ENCODE data around the gene C1orf174. TPM values are rescaled to one million over a fixed set of nuclear protein-coding genes. Genes with fewer than 3 reads are reported as not detected.
A peak's percentile ranks its signal among the peaks of the same experiment; 100 is the strongest.

C1orf174 gene
- total RNA-seq, 2 experiments from 2014 or later, result 16.8 to 18.5 TPM

DNA sequence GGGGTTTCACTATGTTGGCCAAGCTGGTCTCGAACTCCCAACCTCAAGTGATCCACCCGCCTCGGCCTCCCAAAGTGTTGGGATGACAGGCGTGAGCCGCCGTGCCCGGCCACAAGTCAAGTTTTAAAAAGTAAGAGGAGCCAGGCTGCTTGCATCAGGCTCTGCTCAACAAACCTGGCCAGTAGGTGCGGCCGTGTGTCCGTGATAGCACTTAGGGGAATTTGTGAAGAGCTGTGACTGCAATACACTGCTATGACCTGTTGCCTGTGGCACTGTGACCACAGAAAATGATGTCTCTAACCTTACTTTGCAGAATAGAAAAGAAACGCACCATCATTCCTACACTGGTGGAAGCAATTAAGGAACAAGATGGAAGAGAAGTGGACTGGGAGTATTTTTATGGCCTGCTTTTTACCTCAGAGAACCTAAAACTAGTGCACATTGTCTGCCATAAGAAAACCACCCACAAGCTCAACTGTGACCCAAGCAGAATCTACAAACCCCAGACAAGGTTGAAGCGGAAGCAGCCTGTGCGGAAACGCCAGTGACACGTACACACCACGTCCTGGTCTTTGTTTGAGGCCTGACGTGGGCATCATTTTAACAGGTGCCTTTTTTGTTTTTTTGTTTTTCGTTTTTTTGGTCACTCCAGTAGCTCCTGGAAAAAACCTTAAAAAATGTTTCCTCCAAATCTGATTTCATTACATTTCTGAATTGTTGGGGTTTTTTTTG, 16.7 kb downstream of the C1orf174 start:
- ChIA-PET POLR2A (no interaction called here), CTCF (no interaction called here)
- H3K27me3 Mint-ChIP-seq, result no peaks in the 10 kb centered on the region
- TF ChIP-seq, protein P1, sequence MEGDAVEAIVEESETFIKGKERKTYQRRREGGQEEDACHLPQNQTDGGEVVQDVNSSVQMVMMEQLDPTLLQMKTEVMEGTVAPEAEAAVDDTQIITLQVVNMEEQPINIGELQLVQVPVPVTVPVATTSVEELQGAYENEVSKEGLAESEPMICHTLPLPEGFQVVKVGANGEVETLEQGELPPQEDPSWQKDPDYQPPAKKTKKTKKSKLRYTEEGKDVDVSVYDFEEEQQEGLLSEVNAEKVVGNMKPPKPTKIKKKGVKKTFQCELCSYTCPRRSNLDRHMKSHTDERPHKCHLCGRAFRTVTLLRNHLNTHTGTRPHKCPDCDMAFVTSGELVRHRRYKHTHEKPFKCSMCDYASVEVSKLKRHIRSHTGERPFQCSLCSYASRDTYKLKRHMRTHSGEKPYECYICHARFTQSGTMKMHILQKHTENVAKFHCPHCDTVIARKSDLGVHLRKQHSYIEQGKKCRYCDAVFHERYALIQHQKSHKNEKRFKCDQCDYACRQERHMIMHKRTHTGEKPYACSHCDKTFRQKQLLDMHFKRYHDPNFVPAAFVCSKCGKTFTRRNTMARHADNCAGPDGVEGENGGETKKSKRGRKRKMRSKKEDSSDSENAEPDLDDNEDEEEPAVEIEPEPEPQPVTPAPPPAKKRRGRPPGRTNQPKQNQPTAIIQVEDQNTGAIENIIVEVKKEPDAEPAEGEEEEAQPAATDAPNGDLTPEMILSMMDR (IDR thresholded peaks at IDR 0.05), result no peak
- DNase-seq, result peak in 3 of 14 experiments; percentile 59 to 75 (median 66)
- H3K4me1 Mint-ChIP-seq (ENCODE audit: low read depth), result peaks cover 5% of the 10 kb centered on the region
- peaks cover 82% of the 10 kb centered on the region for H3K36me3 Mint-ChIP-seq (ENCODE audit: low read depth)
- no peak overlapping the region for H3K4me3 ChIP-seq (ENCODE audit: low read length)
- peak overlapping the region; percentile 43 for H3K27ac Mint-ChIP-seq
- H3K36me3 ChIP-seq (ENCODE audit: insufficient read depth, low read length), result peaks cover 61% of the 10 kb centered on the region
- H3K4me1 ChIP-seq (ENCODE audit: insufficient read depth, low read length), result peaks cover 6% of the 10 kb centered on the region
- H3K27me3 ChIP-seq (ENCODE audit: control insufficient read depth in 1 of 2, insufficient read depth in 2 of 2, low read length in 2 of 2), result no peaks in the 10 kb centered on the region
- peaks cover 5 to 7% of the 10 kb centered on the region in 2 experiments for H3K9me3 ChIP-seq (ENCODE audit: control insufficient read depth in 1 of 2, insufficient read depth in 1 of 2, low read length in 2 of 2)
- ATAC-seq (ENCODE audit: poor library complexity), result peak; percentile 78
- H3K9me3 Mint-ChIP-seq, result no peaks in the 10 kb centered on the region
- no peak overlapping the region for H3K4me3 Mint-ChIP-seq
- H3K27ac ChIP-seq (ENCODE audit: low read depth in 1 of 2, low read length in 2 of 2), result peak overlapping the region in 1 of 2 donors; percentile 30
- intact Hi-C loops (cut with DNase I, micrococcal nuclease), result no loop called here

DNA sequence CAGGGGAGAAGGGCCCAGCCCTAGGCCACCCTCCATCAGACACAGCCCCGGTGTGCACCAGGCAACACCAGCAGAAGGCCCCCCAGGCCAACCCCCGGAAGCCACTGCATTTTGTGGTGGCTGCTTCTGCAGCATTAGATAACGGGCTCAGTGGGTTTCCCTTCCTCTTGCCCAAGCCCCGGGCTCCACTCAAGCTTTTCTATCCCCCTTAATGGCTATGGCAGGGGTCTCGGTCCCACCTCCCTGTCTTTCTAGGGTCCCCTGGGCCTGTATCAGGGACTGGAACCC, 18.9 kb downstream of the C1orf174 start:
- Histone ChIP-seq H3K4me3 (ENCODE audit: low read length) (no peak overlapping the region), H3K4me1 (ENCODE audit: insufficient read depth, low read length) (peaks cover 6% of the 10 kb centered on the region), H3K9me3 (ENCODE audit: control insufficient read depth in 1 of 2, insufficient read depth in 1 of 2, low read length in 2 of 2) (peaks cover 5 to 7% of the 10 kb centered on the region in 2 experiments), H3K27me3 (ENCODE audit: control insufficient read depth in 1 of 2, insufficient read depth in 2 of 2, low read length in 2 of 2) (no peaks in the 10 kb centered on the region), H3K36me3 (ENCODE audit: insufficient read depth, low read length) (peaks cover 54% of the 10 kb centered on the region), H3K27ac (ENCODE audit: low read depth in 1 of 2, low read length in 2 of 2) (no peak overlapping the region)
- CTCF ChIA-PET, result no interaction called here
- Mint-ChIP-seq H3K4me1 (ENCODE audit: low read depth) (peaks cover 5% of the 10 kb centered on the region), H3K9me3 (no peaks in the 10 kb centered on the region), H3K36me3 (ENCODE audit: low read depth) (peaks cover 83% of the 10 kb centered on the region), H3K4me3 (no peak overlapping the region), H3K27me3 (no peaks in the 10 kb centered on the region), H3K27ac (no peak overlapping the region)
- intact Hi-C loops (cut with DNase I, micrococcal nuclease), result no loop called here
- ATAC-seq (ENCODE audit: poor library complexity), result no peak
- TF ChIP-seq, protein P1 (IDR thresholded peaks at IDR 0.05), result no peak
- POLR2A ChIA-PET, result interaction anchor here (1.1 kb wide), 1 partner anchor 24 kb away, joined by 3 read pairs; the partner anchor contains the start of genes CEP104 and DFFB
- no peak for DNase-seq

DNA sequence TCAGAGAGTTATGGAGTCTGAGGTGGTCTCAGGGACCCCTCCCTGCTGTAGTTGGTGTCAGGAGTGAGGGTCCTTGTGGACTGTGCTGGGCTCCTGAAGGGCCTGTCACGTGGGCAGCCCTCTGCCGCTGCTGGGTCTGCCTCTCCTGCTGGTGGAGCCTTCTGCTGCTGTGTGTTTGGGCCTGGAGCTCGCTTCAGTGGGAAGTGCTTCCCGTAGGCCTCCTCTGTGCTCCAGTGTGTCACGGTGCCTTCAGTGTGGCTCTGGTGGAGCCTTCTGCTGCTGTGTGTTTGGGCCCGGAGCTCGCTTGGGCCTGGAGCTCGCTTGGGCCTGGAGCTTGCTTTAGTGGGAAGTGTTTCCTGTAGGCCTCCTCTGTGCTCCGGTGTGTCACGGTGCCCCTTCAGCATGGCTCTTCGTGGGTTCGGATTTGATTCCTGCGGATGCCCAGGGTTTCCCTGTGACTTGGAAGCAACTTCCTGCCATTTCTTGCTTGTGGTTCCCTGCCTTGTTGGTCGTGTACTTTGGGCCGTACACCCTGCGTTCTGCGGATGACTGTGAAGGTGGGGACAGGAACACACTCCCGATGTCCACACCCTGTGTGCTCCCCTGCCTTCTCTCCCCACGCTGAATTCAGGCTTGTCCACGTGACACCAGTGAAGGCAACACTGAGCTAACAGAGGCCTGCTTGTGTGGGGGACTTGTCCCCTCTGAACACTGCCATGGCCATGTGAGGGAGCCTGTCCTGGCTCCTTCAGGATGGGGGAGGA, 19.5 kb downstream of the C1orf174 start:
- peaks cover 5% of the 10 kb centered on the region for H3K4me1 Mint-ChIP-seq (ENCODE audit: low read depth)
- no peak overlapping the region for H3K27ac Mint-ChIP-seq
- Histone ChIP-seq H3K27ac (ENCODE audit: low read depth in 1 of 2, low read length in 2 of 2) (no peak overlapping the region), H3K27me3 (ENCODE audit: control insufficient read depth in 1 of 2, insufficient read depth in 2 of 2, low read length in 2 of 2) (no peaks in the 10 kb centered on the region), H3K4me3 (ENCODE audit: low read length) (no peak overlapping the region), H3K9me3 (ENCODE audit: control insufficient read depth in 1 of 2, insufficient read depth in 1 of 2, low read length in 2 of 2) (peaks cover 5 to 7% of the 10 kb centered on the region in 2 experiments), H3K36me3 (ENCODE audit: insufficient read depth, low read length) (peaks cover 55% of the 10 kb centered on the region), H3K4me1 (ENCODE audit: insufficient read depth, low read length) (peaks cover 6% of the 10 kb centered on the region)
- H3K4me3 Mint-ChIP-seq, result no peak overlapping the region
- no peaks in the 10 kb centered on the region for H3K9me3 Mint-ChIP-seq
- intact Hi-C loops (cut with DNase I, micrococcal nuclease), result no loop called here
- TF ChIP-seq, protein P1 (IDR thresholded peaks at IDR 0.05), result no peak
- peaks cover 87% of the 10 kb centered on the region for H3K36me3 Mint-ChIP-seq (ENCODE audit: low read depth)
- no peaks in the 10 kb centered on the region for H3K27me3 Mint-ChIP-seq
- ChIA-PET CTCF (no interaction called here), POLR2A (interaction anchor here (1.0 to 1.1 kb wide), 2 partner anchors 19 to 23 kb away, joined by 3 read pairs; partner anchors contain the start of genes C1orf174, CEP104 and DFFB)
- DNase-seq (no peak), ATAC-seq (ENCODE audit: poor library complexity) (no peak)
